PC-3 (cell line): ENCODE measurements around the gene TTC28. TPM values are rescaled to one million over a fixed set of nuclear protein-coding genes. Genes with fewer than 3 reads are reported as not detected.

Experiments
- ATAC-seq: fragments of 200-7000 bp; cut with Tn5 transposase; 2 replicates; pipeline ENCODE4 v1.9.1; 2020; ENCODE audit warnings: mild to moderate bottlenecking, moderate library complexity
- BruUV-seq: library from RNA; stranded (reverse); fragments of 400-500 nt; replicated peaks from 2 replicates; lab custom pipeline; 2021; lab: Mats Ljungman, UMichigan
- CTCF ChIA-PET: fragments of 300-600 bp; sonication (Branson Sonifier 250); formaldehyde crosslinking; loops from one replicate; lab custom pipeline; 2022; ENCODE audit warnings: antibody characterized with exemption; lab: Charles Lee
- POLR2A ChIA-PET: fragments of 300-600 bp; sonication (Branson Sonifier 250); formaldehyde crosslinking; loops from one replicate; lab custom pipeline; 2022; ENCODE audit warnings: antibody characterized with exemption; ENCODE audit not compliant: unreplicated experiment; lab: Charles Lee
- DNase-seq: peaks from one replicate; pipeline ENCODE4 v3.0.0-alpha.2; 2015
- H2AFZ ChIP-seq: fragments of 300-600 bp; sonication (generic); 2 replicates; pipeline ENCODE4 v1.6.0; 2016; ENCODE audit warnings: antibody characterized with exemption, low read length
- H3F3A ChIP-seq: fragments of 300-600 bp; sonication (generic); one replicate; pipeline ENCODE4 v1.6.0; 2017; ENCODE audit warnings: antibody characterized with exemption, low read length, control low read depth, mild to moderate bottlenecking; ENCODE audit not compliant: unreplicated experiment
- H3K27ac ChIP-seq: fragments of 300-600 bp; sonication (generic); 2 replicates; pipeline ENCODE4 v1.5.1; 2016; ENCODE audit warnings: mild to moderate bottlenecking, low read length
- H3K27me3 ChIP-seq: fragments of 300-600 bp; sonication (generic); 2 replicates; pipeline ENCODE4 v1.6.1; 2016; ENCODE audit warnings: low read length, mixed read lengths
- H3K36me3 ChIP-seq: fragments of 300-600 bp; sonication (generic); 2 replicates; pipeline ENCODE4 v1.6.1; 2016; ENCODE audit warnings: low read depth, mixed run types, low read length, mixed read lengths
- H3K4me1 ChIP-seq: fragments of 300-600 bp; sonication (generic); 2 replicates; pipeline ENCODE4 v1.5.1; 2016; ENCODE audit warnings: low read length; ENCODE audit not compliant: insufficient read depth
- H3K4me2 ChIP-seq: fragments of 300-600 bp; sonication (generic); 2 replicates; pipeline ENCODE4 v1.6.0; 2016; ENCODE audit warnings: low read length
- H3K4me3 ChIP-seq: fragments of 300-600 bp; sonication (generic); 2 replicates; pipeline ENCODE4 v1.5.1; 2016; ENCODE audit warnings: mild to moderate bottlenecking, low read length, mixed read lengths
- H3K79me2 ChIP-seq: fragments of 300-600 bp; sonication (generic); 2 replicates; pipeline ENCODE4 v1.6.1; 2017; ENCODE audit warnings: low read length, mixed read lengths
- H3K9ac ChIP-seq: fragments of 300-600 bp; sonication (generic); 2 replicates; pipeline ENCODE4 v1.6.0; 2016; ENCODE audit warnings: mild to moderate bottlenecking, low read length
- H3K9me2 ChIP-seq: fragments of 300-600 bp; sonication (generic); replicated peaks from 2 replicates; pipeline ENCODE4 v1.6.1; 2016; ENCODE audit warnings: mixed run types, low read length, mixed read lengths
- H3K9me3 ChIP-seq: fragments of 300-600 bp; sonication (generic); 2 replicates; pipeline ENCODE4 v1.6.1; 2016; ENCODE audit warnings: low read length, mixed read lengths
- H4K20me1 ChIP-seq: fragments of 300-600 bp; sonication (generic); 2 replicates; pipeline ENCODE4 v1.6.1; 2016; ENCODE audit warnings: low read length, mixed read lengths
- CTCF ChIP-seq: fragments of 300-600 bp; sonication (generic); conservative IDR thresholded peaks from 2 replicates; pipeline ENCODE4 v1.5.1; 2017; ENCODE audit warnings: antibody characterized with exemption, low read depth, mild to moderate bottlenecking, low read length
- EZH2 ChIP-seq: fragments of 300-600 bp; sonication (generic); IDR thresholded peaks from one replicate; pipeline ENCODE4 v1.6.1; 2017; ENCODE audit warnings: antibody characterized with exemption, mild to moderate bottlenecking, low read length; ENCODE audit not compliant: unreplicated experiment
- EZH2phosphoT487 ChIP-seq: fragments of 300-600 bp; sonication (generic); IDR thresholded peaks from 2 replicates; pipeline ENCODE4 v1.6.1; 2018; ENCODE audit warnings: mild to moderate bottlenecking, antibody characterized with exemption, low read length, borderline replicate concordance
- intact Hi-C: fragments of 100-400 bp; cut with micrococcal nuclease; formaldehyde crosslinking; loops from 2 replicates; pipeline ENCODE4 v1.9.0; 2023
- total RNA-seq: library from RNA; depleted of rRNA; stranded (reverse); fragments of >200 nt; gene quantifications from 2 replicates; pipeline ENCODE4 v1.2.3, GENCODE V29; 2014

TTC28 gene
- total RNA-seq, 1 experiment from 2014 or later = 6.3 TPM

GRCh38 chr22:28030473-28030872 is 649.2 kb downstream of the TTC28 start:
- DNase-seq (no peak), ATAC-seq (no peak)
- no peaks in the 10 kb centered on the region for H3K9me3 ChIP-seq
- H3K79me2 ChIP-seq = no peaks in the 10 kb centered on the region
- POLR2A ChIA-PET = no interaction called here
- peaks cover 20% of the 10 kb centered on the region for H3K4me1 ChIP-seq
- no peak overlapping the region for H3K4me3 ChIP-seq
- no peaks in the 10 kb centered on the region for H3F3A ChIP-seq
- no peaks in the 10 kb centered on the region for H3K36me3 ChIP-seq
- no peak overlapping the region for H3K4me2 ChIP-seq
- no peak overlapping the region for H3K27ac ChIP-seq
- intact Hi-C loops = no loop called here
- no TSS peak for BruUV-seq
- CTCF ChIA-PET = no interaction called here
- no peaks in the 10 kb centered on the region for H4K20me1 ChIP-seq
- H3K27me3 ChIP-seq = no peaks in the 10 kb centered on the region
- H3K9ac ChIP-seq = no peak overlapping the region
- no peak overlapping the region for H2AFZ ChIP-seq
- H3K9me2 ChIP-seq = no peaks in the 10 kb centered on the region
- no peak for TF ChIP-seq EZH2phosphoT487
- TF ChIP-seq EZH2 = no peak
- no peak for TF ChIP-seq CTCF

- H3K9me3 ChIP-seq = no peaks in the 10 kb centered on the region
- TF ChIP-seq CTCF (no peak), EZH2 (no peak), EZH2phosphoT487 (no peak)
- H3K27me3 ChIP-seq = no peaks in the 10 kb centered on the region
- no peaks in the 10 kb centered on the region for H3K9me2 ChIP-seq
- CTCF ChIA-PET = no interaction called here
- H4K20me1 ChIP-seq = no peaks in the 10 kb centered on the region
- DNase-seq (no peak), ATAC-seq (no peak)
- POLR2A ChIA-PET = no interaction called here
- H3K79me2 ChIP-seq = no peaks in the 10 kb centered on the region
- no peaks in the 10 kb centered on the region for H3F3A ChIP-seq
- no peak overlapping the region for H3K4me2 ChIP-seq
- peaks cover 20% of the 10 kb centered on the region for H3K4me1 ChIP-seq
- intact Hi-C loops = no loop called here
- H3K27ac ChIP-seq = peak overlapping the region; percentile 76
- BruUV-seq = no TSS peak
- no peak overlapping the region for H3K4me3 ChIP-seq
- H3K9ac ChIP-seq = peak overlapping the region; percentile 3; the same call in 1 of the 2 replicates
- H3K36me3 ChIP-seq = no peaks in the 10 kb centered on the region
- H2AFZ ChIP-seq = no peak overlapping the region
Measured at GRCh38 chr22:28029956-28030355, 649.7 kb downstream of the TTC28 start.

DNA sequence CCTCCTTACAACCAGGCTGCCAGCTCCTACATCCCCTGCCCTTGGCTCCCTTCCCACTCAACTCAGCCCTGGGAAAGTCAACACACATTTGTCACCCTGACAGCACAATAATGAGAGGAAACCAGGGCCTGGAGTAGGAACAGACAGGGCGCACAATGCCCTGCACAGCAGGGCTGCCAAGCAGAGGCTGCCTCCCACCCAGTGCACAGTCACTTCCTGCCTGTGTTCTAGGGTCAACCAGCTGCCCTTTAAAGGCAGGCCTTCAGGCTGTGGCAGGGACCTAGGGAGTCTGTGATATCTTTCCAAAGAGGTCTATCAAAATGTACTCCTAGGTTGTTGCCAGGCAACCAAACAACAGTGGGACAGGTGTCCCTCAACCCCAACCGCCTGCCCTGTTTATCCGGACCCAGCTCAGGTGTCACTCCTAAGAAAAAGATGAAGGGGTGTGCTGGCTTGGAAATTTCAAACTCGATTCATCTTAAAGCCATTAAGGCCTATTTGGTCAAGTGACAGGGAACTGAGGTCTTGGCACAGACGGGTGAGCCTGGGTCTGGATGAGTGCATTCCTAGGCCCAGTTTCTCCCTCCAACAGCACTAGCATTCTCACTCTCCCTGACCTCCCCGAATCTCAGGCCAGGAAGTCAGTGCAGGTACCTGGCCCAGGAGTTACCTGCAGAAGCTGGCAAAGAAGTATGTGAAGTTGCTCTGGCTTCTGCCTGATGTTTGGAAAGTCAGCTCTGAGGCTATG is 650.3 kb downstream of the TTC28 start:
- no peaks in the 10 kb centered on the region for H3K9me2 ChIP-seq
- peak overlapping the region; percentile 76 for H3K27ac ChIP-seq
- ChIA-PET CTCF (no interaction called here), POLR2A (interaction anchor here (0.6 kb wide), 1 partner anchor 801 kb away, joined by 3 read pairs; no protein-coding TSS in a partner anchor)
- no TSS peak for BruUV-seq
- no peak overlapping the region for H3K4me3 ChIP-seq
- no peaks in the 10 kb centered on the region for H3K9me3 ChIP-seq
- peak overlapping the region; percentile 3; the same call in 1 of the 2 replicates for H3K9ac ChIP-seq
- no peaks in the 10 kb centered on the region for H4K20me1 ChIP-seq
- peak; percentile 96 for ATAC-seq
- H3F3A ChIP-seq = no peaks in the 10 kb centered on the region
- peak overlapping the region; percentile 1; the same call in 1 of the 2 replicates for H3K4me2 ChIP-seq
- H2AFZ ChIP-seq = no peak overlapping the region
- H3K4me1 ChIP-seq = peaks cover 20% of the 10 kb centered on the region
- no peaks in the 10 kb centered on the region for H3K27me3 ChIP-seq
- no peaks in the 10 kb centered on the region for H3K36me3 ChIP-seq
- peak; percentile 79 for DNase-seq
- H3K79me2 ChIP-seq = no peaks in the 10 kb centered on the region
- intact Hi-C loops = no loop called here
- no peak for TF ChIP-seq EZH2phosphoT487
- no peak for TF ChIP-seq EZH2
- no peak for TF ChIP-seq CTCF
